ENCODE results near the gene SLC43A3.

The SLC43A3 gene

DNA sequence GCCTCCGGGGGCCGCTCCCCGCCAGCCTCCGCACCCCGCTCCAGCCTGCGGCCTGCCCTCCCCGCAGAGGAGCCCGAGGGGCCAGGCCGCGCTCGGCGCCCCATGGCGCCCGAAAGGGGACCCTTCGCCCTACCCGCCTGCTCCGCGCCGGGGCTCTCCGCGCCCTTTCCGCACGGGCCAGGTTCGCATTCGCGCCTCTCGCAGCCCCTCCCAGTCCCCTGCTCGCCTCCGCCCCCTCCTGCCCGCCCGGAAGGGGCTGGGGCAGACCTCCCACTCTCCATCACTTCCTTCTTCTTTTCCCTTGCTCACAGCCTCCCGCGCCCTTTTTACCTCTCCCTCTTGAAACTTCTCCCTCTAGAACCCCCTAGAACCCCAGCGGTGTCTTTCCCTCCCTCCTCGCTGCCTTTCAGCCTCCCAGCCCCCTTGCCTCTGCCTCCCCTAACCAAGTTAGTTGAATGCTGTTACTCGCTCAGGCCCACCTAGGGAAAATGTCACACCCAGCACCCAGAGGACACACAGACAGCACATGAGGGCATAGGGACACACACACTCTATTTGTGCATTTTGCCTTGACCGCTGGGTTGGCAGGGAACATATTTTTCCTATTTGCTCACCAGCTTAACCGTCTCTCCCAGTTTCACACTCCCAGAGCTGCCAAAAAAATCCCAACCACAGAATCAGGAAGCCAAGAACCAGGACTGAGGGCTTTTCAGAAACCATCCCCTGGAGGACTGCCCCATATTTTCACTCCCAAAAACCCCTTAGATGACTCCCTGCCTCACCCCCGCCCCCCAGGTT lies at the start of gene SLC43A3:
TSS of gene SLC43A3 (minus strand) at position 193 of the 798 bp plus-strand sequence. CDS start 949 bp downstream, outside the sequence.
- peak; percentile 89 for DNase-seq

DNA sequence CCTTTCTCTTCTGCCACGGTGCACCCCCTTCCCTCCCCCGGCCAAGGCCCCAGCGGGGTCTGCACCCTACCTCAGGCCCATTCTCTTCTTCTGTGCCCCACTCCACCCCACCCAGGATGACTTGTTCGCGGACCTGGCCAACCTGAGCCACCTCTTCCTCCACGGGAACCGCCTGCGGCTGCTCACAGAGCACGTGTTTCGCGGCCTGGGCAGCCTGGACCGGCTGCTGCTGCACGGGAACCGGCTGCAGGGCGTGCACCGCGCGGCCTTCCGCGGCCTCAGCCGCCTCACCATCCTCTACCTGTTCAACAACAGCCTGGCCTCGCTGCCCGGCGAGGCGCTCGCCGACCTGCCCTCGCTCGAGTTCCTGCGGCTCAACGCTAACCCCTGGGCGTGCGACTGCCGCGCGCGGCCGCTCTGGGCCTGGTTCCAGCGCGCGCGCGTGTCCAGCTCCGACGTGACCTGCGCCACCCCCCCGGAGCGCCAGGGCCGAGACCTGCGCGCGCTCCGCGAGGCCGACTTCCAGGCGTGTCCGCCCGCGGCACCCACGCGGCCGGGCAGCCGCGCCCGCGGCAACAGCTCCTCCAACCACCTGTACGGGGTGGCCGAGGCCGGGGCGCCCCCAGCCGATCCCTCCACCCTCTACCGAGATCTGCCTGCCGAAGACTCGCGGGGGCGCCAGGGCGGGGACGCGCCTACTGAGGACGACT lies 49.3 kb upstream of the SLC43A3 start:
- DNase-seq = no peak
- in situ Hi-C loops (cut with MboI; ENCODE audit: low pct_unique_long_range_greater_than_20kb, low sequenced_read_pairs) = loop anchor here (25.0 kb wide), 1 partner anchor 111 kb away; the partner anchor contains the start of gene SERPING1

More for the DNA sequence above, at the start of gene SLC43A3:
- in situ Hi-C loops (cut with MboI; ENCODE audit: low pct_unique_long_range_greater_than_20kb, low sequenced_read_pairs) = no loop called here

DNA sequence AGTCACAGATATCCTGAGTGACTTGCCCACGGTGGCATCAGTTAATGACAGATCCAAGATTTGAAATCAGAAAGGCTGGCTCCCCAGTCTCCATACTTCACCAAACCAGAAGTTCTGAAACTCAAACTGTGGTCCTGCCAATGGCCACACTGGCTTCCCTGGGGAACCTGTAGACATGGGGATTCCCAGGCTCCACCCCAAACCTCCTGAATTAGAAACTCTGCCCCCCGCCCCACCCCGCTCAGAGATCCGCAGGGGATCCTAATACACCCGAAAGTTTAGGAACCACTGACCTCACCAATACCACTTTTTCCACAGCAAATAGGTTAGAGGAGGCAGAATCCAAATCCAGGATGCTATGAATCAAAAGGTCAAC lies 48.7 kb upstream of the SLC43A3 start:
- DNase-seq = no peak
- in situ Hi-C loops (cut with MboI; ENCODE audit: low pct_unique_long_range_greater_than_20kb, low sequenced_read_pairs) = loop anchor here (25.0 kb wide), 1 partner anchor 112 kb away; the partner anchor contains the start of gene SERPING1

DNA sequence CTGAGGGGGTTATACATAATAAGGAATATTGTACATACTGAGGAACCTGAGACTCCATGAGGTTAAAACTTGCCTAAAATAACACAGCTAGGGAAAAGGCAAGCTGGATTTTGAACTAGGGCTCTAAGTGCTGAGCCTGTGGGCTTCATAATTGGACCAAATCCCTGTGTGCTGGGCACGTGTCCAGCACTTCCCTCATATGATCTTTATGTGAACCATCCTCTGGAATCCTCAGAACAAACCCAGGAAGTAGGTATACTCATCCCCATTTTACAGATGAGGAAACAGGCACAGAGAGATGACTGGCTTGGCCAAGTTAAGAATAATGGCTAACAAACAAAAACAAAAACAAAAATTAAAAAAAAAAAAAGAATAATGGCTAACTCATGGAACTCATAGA lies 48.3 kb upstream of the SLC43A3 start:
- DNase-seq = no peak
- in situ Hi-C loops (cut with MboI; ENCODE audit: low pct_unique_long_range_greater_than_20kb, low sequenced_read_pairs) = loop anchor here (25.0 kb wide), 1 partner anchor 112 kb away; the partner anchor contains the start of gene SERPING1

DNA sequence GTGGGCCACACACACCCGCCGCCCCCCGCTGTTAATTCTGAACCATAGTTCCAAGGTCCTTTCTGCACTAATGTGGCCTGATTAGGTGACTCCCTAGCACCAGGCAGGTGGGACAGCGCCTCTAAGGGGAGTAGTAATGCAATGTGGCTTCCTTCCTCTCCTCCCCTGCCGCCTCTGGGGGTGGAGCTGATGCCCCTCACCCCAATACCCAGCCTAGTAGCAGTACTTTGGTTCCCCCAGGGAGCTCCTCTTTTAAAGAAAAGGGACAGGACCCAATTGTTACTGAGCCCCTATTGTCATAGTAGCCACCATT lies 47.8 kb upstream of the SLC43A3 start:
- no peak for DNase-seq
- in situ Hi-C loops (cut with MboI; ENCODE audit: low pct_unique_long_range_greater_than_20kb, low sequenced_read_pairs) = loop anchor here (25.0 kb wide), 1 partner anchor 113 kb away; the partner anchor contains the start of gene SERPING1

DNA sequence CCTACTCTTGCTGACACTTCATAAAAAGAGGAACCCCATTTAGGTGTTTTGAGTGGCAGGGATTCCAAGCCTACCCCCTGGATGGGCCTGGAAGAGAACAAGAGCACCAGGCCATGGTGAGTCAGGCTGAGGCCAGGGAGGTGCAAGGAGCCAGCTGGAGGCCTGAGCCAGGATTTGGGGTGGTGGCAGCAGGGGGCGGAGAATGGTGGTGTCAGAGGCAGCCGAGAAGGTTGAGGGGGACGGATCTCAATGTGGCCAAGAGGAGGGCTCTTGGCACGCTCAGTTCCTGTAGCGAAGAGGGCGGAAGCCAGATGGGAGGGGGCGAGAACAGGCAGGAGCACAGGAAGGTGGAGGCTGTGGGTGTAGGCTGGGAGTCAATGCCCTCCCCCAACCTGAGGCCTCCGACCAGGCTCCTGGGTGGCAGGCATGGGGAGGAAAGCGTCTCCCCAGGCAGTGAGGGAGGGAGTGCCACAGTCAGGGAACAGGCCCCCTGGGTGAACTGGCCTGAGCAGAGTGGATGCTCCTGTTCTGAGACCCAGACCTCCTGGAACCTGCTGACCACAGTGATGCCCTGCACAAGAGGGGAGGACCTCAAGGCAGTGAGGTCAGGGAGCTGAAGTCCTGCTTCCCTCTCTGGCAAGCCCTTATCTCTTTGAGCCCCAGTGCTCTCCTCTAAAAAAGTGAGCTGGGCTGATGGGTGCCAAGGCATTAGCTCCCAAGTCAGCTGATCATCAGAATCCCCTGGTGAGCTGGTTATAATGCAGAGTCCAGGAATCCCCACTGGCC lies 47.3 kb upstream of the SLC43A3 start:
- in situ Hi-C loops (cut with MboI; ENCODE audit: low pct_unique_long_range_greater_than_20kb, low sequenced_read_pairs) = no loop called here
- DNase-seq = peak; percentile 65

DNA sequence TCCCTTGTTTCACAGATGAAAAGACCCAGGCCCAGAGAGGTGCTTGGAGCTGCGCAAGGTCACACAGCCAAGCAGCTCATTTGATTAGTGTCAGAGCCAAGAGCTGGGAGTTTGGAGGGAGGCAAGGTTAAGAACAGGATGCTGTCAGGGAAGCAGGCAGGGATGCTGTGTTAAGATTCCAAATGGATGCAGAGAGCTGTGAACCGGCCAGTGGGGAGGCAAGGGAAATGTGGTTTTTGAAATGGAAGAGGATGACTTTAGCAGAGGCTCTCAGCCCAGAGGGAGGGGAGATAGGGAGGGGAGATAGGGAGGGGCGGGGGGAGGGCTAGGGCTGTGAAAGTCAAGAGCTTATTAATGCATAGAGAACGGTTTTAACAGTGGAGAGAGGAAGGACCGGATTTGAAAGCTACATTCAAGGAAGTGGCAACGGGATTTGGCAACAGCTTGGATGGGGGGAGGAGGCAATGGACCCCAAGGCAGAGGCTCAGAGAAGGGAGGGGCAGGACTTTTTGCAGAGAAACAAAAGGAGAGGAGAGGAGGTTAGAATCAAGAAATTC lies 46.4 kb upstream of the SLC43A3 start:
- DNase-seq = no peak
- in situ Hi-C loops (cut with MboI; ENCODE audit: low pct_unique_long_range_greater_than_20kb, low sequenced_read_pairs) = no loop called here

DNA sequence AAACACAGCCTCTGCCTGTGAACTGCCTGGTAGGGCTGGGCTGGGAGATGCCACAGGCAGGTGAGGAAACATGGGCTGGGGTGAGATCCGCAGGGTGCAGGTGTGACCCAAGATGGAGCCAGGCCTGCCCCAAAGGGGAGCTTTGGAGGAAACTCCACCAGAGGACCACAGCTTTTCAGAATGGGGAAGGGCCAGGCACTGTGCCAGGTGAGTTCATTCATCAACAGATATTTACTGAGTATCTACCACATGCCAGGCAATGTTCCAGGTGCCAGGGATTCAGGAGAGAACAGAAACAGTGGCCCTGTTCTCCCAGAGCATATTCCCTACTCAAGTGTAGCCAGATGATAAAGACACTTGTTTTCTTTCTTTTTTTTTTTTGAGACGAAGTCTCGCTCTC lies 44.6 kb upstream of the SLC43A3 start:
- DNase-seq = no peak
- in situ Hi-C loops (cut with MboI; ENCODE audit: low pct_unique_long_range_greater_than_20kb, low sequenced_read_pairs) = no loop called here

DNA sequence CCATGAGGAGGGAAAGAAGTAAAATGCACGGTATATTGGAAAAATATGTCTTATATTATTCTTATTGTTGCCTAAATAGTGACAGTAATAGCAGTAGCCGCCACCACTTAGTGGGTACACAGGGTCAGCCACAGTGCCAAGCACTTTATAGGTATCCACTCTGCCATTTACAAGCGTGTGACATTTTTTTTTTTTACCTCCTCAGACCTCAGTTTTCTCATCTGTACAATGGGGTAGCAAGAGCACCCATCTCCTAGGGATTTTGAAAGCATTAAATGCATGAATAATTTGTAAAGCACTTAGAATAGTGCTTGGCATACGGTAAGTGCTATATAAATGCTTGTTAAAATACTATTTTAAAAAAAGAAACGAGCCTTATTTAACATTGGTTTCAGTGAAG lies 42.3 kb upstream of the SLC43A3 start:
- in situ Hi-C loops (cut with MboI; ENCODE audit: low pct_unique_long_range_greater_than_20kb, low sequenced_read_pairs) = no loop called here
- DNase-seq = no peak

DNA sequence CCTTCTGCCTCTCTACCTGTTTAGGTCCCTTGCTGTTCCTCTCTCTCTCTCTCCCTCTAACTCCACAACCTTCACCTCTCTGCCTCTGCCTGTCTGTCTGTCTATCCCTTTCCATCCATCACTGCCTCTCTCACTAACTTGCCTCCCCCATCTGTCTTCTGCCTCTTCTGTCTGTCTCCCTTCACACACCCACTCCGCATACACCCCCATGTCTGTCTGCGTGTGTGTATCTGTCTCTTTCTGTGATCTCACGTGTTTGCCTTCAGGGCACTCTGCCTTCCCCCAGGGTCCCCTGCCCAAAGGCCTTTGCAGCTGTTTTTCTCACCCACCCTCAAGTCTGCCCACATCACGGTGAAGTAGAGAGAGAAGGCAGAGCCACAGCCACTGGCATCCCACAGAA lies 41.4 kb upstream of the SLC43A3 start:
- DNase-seq = no peak
- in situ Hi-C loops (cut with MboI; ENCODE audit: low pct_unique_long_range_greater_than_20kb, low sequenced_read_pairs) = no loop called here

DNA sequence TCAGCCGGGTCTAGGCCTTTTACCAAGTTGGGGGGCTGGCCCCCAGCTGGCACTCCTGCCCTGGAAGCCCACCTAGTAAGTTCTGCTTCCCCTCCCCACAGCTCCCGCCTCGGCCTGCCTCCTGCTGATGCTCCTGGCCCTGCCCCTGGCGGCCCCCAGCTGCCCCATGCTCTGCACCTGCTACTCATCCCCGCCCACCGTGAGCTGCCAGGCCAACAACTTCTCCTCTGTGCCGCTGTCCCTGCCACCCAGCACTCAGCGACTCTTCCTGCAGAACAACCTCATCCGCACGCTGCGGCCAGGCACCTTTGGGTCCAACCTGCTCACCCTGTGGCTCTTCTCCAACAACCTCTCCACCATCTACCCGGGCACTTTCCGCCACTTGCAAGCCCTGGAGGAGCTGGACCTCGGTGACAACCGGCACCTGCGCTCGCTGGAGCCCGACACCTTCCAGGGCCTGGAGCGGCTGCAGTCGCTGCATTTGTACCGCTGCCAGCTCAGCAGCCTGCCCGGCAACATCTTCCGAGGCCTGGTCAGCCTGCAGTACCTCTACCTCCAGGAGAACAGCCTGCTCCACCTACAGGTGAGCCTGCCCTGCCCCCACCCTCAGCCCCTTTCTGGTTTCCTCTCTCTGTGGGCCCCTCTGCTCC lies 40.7 kb upstream of the SLC43A3 start:
- DNase-seq = no peak

DNA sequence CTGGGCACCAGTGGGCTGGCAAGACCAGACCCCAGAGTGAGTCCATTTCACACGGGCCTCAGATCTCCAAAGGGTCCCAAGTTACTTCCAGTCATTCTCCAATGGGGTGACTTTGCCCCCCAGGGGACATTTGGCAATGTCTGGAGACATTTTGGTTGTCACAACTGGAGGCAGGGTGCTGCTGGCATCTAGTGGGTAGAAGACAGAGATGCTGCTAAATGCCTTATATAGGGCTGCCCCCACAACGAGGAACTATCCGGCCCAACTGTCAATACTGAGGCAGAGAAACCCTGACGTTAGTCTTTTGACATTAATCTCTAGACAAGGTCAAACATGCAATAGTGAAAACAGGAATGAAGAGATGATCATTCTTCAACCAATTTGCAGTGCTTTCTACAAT lies 39.8 kb upstream of the SLC43A3 start:
- in situ Hi-C loops (cut with MboI; ENCODE audit: low pct_unique_long_range_greater_than_20kb, low sequenced_read_pairs) = no loop called here
- DNase-seq = no peak

More for the DNA sequence above, 40.7 kb upstream of the SLC43A3 start:
- in situ Hi-C loops (cut with MboI; ENCODE audit: low pct_unique_long_range_greater_than_20kb, low sequenced_read_pairs) = no loop called here

DNA sequence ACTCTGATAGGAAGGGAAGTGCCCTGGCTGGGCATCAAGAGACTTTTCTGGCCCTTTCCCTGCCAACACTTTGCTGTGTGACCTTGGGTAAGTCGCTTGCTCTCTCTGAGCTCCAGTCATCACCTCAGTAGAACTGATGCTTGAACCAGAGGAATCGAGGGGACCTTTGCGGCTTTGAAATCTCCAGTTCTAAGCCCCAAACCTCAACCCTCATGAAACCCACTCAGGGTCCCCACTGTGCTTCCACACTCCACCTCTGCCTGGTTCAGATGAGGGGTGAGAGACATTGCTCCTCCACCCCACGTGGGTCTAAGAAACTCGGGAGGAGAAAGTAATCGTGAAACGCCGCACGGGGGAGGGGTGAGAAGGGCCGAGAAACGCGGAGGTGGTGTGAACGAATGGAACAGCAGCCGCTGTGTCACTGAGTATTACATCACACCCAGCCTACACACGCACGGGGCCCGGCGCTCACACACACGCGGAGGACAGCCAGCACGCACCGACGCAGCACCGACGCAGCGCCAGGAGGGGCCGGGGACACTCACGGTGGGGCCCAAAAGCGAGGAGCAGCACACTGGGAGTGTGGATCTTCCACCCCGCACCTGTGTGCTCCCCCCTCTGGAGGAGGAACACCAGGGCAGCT lies 37.7 kb upstream of the SLC43A3 start:
- no peak for DNase-seq
- in situ Hi-C loops (cut with MboI; ENCODE audit: low pct_unique_long_range_greater_than_20kb, low sequenced_read_pairs) = no loop called here

DNA sequence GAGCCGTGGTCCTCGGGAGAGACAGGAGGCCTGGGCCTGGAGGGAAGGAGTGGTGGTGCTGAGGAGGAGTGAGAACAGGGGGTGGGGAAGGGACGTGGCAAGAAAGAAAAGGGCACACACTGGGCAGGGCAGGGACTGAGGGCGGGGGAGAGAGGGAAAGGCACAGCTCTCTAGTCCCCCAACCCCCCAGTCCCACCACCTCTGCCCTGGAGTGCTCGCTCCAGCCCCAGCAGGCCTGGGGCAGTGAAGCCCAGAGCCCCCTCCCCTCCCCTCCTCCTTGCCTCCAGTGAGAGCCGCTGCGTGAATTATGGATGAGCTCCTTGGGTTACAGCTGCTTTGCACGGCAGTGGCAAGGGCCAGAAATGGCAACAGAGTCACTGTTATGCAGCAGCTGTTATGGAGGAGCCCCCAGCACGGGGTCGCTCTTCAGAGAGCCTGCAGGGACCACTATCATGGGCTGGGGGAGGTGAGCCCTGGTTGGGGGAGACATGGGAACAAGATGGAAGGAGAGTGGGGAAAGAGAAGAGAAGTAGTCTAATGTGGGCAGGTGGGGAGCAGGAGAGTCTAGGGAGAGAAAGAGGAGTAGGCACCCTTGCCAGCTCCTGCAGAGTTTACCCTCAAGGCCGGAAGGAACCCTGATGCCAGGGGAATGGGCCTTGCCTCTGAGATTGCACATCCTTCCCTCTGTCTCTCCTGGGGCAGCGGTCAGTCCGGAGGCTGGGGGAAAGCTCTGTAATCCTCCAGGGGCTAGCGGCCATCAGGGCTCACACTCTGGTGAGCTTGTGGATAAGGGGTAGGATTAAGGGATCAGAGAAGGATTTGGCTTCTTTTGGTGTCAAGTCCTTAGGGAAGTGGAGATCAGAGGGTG lies 37.0 kb upstream of the SLC43A3 start:
- DNase-seq = no peak
- in situ Hi-C loops (cut with MboI; ENCODE audit: low pct_unique_long_range_greater_than_20kb, low sequenced_read_pairs) = no loop called here

DNA sequence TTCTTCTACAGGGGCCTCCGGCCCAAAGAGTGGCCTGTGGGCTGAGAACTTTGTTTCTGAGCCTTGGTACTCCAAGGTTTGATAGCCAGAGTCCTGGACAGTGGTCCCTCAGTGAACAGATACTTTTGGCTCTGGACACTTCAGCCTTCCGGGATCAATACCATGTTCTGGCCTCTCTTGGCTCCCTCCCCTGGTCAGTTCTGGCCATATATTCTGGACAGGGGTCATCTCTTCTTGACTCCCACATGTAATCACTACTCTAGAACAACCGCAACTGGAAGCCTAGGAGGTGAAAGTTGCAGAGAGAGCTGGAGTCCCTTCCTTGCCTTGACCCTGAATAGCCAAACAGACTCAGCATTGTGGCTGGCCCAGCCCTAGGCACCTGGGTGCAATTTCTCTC lies 35.7 kb upstream of the SLC43A3 start:
- no peak for DNase-seq
- in situ Hi-C loops (cut with MboI; ENCODE audit: low pct_unique_long_range_greater_than_20kb, low sequenced_read_pairs) = no loop called here

DNA sequence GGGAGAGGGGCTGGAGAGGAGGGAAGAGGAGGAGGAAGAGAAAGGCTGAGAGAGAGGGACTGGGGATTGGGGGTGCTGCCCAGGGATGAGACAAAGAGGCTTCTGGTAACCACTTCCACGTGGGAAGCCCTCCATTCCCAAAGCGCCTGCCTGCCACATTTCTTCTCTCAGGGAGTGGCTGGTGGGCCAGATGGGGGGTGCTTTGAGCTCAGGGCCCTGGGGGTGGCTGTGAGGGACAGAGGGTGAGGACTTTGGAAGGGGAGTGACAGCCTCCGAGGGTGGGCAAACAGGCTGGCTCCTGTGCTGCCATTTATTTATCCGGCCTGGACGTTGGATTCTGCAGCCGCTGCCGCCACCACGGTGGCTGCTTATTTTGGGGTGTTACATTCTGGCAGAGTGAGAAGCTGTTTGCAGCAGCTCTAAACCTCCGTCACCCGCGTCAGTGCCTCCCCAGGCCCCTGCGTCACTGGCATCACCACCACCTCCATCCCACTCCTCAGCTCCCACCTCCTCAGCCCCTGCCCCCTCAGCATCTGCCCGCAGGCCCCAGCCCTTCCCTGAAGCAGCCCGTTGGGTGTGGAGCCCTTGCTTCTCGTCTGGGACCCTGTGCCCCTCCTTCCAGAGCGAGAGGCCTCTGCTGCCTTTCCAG lies 35.0 kb upstream of the SLC43A3 start:
- in situ Hi-C loops (cut with MboI; ENCODE audit: low pct_unique_long_range_greater_than_20kb, low sequenced_read_pairs) = no loop called here
- no peak for DNase-seq

Data from KBM-7 (cell line).